Liver (tissue), 3 donors: ENCODE data around the gene SEMA3C.

Experiments used
- CTCF ChIP-seq: fragments of 150-350 bp; IDR thresholded peaks from 2 replicates; pipeline ENCODE4 v1.5.1; 2017; ENCODE audit warnings: improper control_type of control experiment, low read depth, low read length; ENCODE audit not compliant: missing input control
- EGR1 ChIP-seq, 2 donors: IDR thresholded peaks; 2 replicates each; pipeline ENCODE4 v1.6.1; 2016 to 2018; ENCODE audit warnings: antibody characterized with exemption in 2 of 2, low read depth in 2 of 2
- HNF4A ChIP-seq, 2 donors: conservative IDR thresholded peaks; 2 replicates each; pipeline ENCODE4 v1.6.1; 2016; ENCODE audit warnings: antibody characterized with exemption in 2 of 2, mild to moderate bottlenecking in 2 of 2
- HNF4G ChIP-seq: IDR thresholded peaks from 2 replicates; pipeline ENCODE4 v1.6.1; 2016; ENCODE audit warnings: antibody characterized with exemption
- JUND ChIP-seq, 2 donors: IDR thresholded peaks; 2 replicates each; pipeline ENCODE4 v1.6.1; 2016; ENCODE audit warnings: antibody characterized with exemption in 2 of 2
- MAX ChIP-seq: IDR thresholded peaks from 2 replicates; pipeline ENCODE4 v1.6.1; 2016; ENCODE audit warnings: antibody characterized with exemption
- RAD21 ChIP-seq, 2 donors: IDR thresholded peaks; 2 replicates each; pipeline ENCODE4 v1.6.1; 2016; ENCODE audit warnings: antibody characterized with exemption in 2 of 2, mild to moderate bottlenecking in 2 of 2
- REST ChIP-seq: IDR thresholded peaks from 2 replicates; pipeline ENCODE4 v1.6.1; 2016; ENCODE audit warnings: antibody characterized with exemption, mild to moderate bottlenecking
- RXRA ChIP-seq, 2 donors: IDR thresholded peaks; 2 replicates each; pipeline ENCODE4 v1.6.1; 2017 to 2018; ENCODE audit warnings: antibody characterized with exemption in 2 of 2, mild to moderate bottlenecking in 1 of 2
- TAF1 ChIP-seq: conservative IDR thresholded peaks from 2 replicates; pipeline ENCODE4 v1.6.1; 2016; ENCODE audit warnings: antibody characterized with exemption, mild to moderate bottlenecking
- ZBTB33 ChIP-seq: IDR thresholded peaks from 2 replicates; pipeline ENCODE4 v1.6.1; 2016; ENCODE audit warnings: antibody characterized with exemption
- donor health status: healthy.
- donor health status: healthy.

GRCh38 chr7:80945976-80946375, 27.1 kb upstream of the SEMA3C start:
- TF ChIP-seq CTCF, result no peak
- TF ChIP-seq JUND (IDR thresholded peaks at IDR 0.05), result no peak
- TF ChIP-seq REST, result no peak
- TF ChIP-seq RXRA (IDR thresholded peaks at IDR 0.05), result no peak
- no peak for TF ChIP-seq RAD21 (IDR thresholded peaks at IDR 0.05)
- TF ChIP-seq HNF4A (conservative IDR thresholded peaks at IDR 0.05), result no peak
- TF ChIP-seq HNF4G, result no peak
- no peak for TF ChIP-seq TAF1
- no peak for TF ChIP-seq EGR1 (IDR thresholded peaks at IDR 0.05; ENCODE audit: low read depth in 2 of 2)
- no peak for TF ChIP-seq MAX
- TF ChIP-seq ZBTB33, result no peak
